ENCODE results near the gene TFAP2C.

- no peak for TF ChIP-seq CTCF (IDR thresholded peaks at IDR 0.05; ENCODE audit: borderline replicate concordance, extremely low read depth, low read length, poor library complexity, severe bottlenecking)
- no peak for TF ChIP-seq EZH2 (IDR thresholded peaks at IDR 0.05; ENCODE audit: borderline replicate concordance, low read depth, low read length, severe bottlenecking)
These were observed 36.3 kb upstream of the TFAP2C start for GRCh38 chr20:56592817-56593216.

Measured in DND-41 (cell line).